ENCODE results near the gene ERBB4. TPM values are rescaled to one million over a fixed set of nuclear protein-coding genes. Genes with fewer than 3 reads are reported as not detected.
A peak's percentile ranks its signal among the peaks of the same experiment; 100 is the strongest.

ERBB4 gene
- total RNA-seq, 1 experiment from 2014 or later, result not detected

GRCh38 chr2:211361383-211361782, 1177.2 kb downstream of the ERBB4 start:
- DNase-seq (ENCODE audit: low spot score), result no peak

GRCh38 chr2:211359347-211359746, 1179.3 kb downstream of the ERBB4 start:
- no peak for DNase-seq (ENCODE audit: low spot score)

GRCh38 chr2:211358504-211358903, 1180.1 kb downstream of the ERBB4 start:
- no peak for DNase-seq (ENCODE audit: low spot score)

GRCh38 chr2:211354481-211354880, 1184.1 kb downstream of the ERBB4 start:
- no peak for DNase-seq (ENCODE audit: low spot score)

GRCh38 chr2:211351987-211352386, 1186.6 kb downstream of the ERBB4 start:
- no peak for DNase-seq (ENCODE audit: low spot score)

- no peak for DNase-seq (ENCODE audit: low spot score)
Measured at GRCh38 chr2:211349031-211349430, 1189.6 kb downstream of the ERBB4 start.

GRCh38 chr2:211347328-211347727, 1191.3 kb downstream of the ERBB4 start:
- peak; percentile 10 for DNase-seq (ENCODE audit: low spot score)

- no peak for DNase-seq (ENCODE audit: low spot score)
Measured at GRCh38 chr2:211344289-211344688, 1194.3 kb downstream of the ERBB4 start.

- DNase-seq (ENCODE audit: low spot score), result no peak
Measured at GRCh38 chr2:211333377-211333776, 1205.2 kb downstream of the ERBB4 start.

- no peak for DNase-seq (ENCODE audit: low spot score)
Measured at GRCh38 chr2:211331736-211332135, 1206.9 kb downstream of the ERBB4 start.

- no peak for DNase-seq (ENCODE audit: low spot score)
Measured at GRCh38 chr2:211329882-211330281, 1208.7 kb downstream of the ERBB4 start.

GRCh38 chr2:211329421-211329820, 1209.2 kb downstream of the ERBB4 start:
- DNase-seq (ENCODE audit: low spot score), result no peak

- no peak for DNase-seq (ENCODE audit: low spot score)
Measured at GRCh38 chr2:211328126-211328525, 1210.5 kb downstream of the ERBB4 start.

Small RNAs within 50 kb of the gene (small RNA-seq; reads per million reads assigned to genes)
- gene MIR548F2 (not detected), gene RNA5SP119 (2.2 reads per million, percentile 67 among the genes with 10 or more reads in this experiment)
